Measurements from ENCODE around the gene BZW2.

GRCh38 chr7:16668978-16669377 lies 23.0 kb downstream of the BZW2 start:
- TF ChIP-seq CTCF (IDR thresholded peaks at IDR 0.05) (no peak), EP300 (IDR thresholded peaks at IDR 0.05) (no peak)

Measured in stomach (tissue), 4 donors.